GM18907 (cell line): ENCODE data around the gene RNPEPL1.

Experiments
- ATAC-seq: cut with Tn5 transposase; IDR thresholded peaks from one replicate; pipeline ENCODE4 v1.9.1; 2021; ENCODE audit warnings: mild to moderate bottlenecking, moderate library complexity; ENCODE audit not compliant: unreplicated experiment

RNPEPL1 gene

DNA sequence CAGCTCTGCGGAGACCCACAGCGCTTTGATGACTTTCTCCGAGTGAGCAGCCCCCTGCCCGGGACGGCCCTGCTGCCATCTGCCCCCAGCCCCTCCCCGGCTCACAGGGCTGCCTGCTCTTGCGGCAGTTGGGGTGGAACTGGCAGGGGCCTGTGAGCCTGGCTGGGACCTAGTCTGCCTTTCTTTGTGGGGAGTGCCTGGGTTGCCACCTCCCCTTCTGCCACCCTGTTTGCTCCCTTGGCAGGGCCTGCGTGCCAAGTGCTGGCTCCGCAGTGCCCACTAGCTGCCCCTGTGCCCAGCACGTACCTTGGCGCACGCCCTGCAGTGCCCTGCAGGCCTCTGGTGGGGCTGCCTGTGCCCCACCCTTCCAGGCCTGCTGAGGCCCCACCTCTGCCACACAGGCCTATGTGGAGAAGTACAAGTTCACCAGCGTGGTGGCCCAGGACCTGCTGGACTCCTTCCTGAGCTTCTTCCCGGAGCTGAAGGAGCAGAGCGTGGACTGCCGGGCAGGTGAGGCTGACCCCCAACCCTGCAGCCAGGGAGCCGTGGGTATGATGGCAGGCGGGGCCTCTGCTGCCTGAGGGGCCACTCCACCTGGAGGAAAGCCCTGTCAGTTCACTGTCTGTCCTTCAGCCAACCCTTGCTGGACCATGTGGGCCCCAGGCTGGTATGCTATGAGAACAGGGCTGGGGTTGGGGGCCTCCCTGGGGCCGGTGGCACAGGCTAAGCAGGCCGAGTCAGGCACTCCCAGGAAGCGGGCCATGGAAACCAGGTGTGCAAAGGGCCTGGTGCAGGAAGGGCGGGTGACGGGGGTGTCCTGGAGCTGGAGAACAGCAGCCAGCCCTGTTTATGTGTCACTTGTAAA is 7.0 kb downstream of the RNPEPL1 start:
- ATAC-seq = no peak

DNA sequence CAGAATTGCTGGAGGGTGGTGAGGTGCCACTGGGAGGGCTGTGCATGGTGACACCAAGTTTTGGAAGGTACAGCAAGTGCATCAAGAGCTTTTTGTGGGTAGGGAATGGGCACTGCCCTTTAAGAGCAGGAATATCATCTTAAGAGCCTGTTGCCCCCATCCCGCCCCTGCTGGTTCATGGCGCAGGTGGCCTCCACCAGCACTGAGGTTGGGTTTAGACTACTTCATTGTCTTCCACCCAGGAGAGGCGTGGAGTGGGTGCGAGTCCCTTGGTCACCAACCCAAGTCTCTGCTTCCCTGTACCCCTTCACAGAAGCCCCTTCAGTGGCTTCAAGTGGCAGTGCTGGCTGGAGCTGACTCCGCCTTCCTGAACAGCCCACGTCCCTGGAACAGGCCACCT is 7.8 kb downstream of the RNPEPL1 start:
- no peak for ATAC-seq

DNA sequence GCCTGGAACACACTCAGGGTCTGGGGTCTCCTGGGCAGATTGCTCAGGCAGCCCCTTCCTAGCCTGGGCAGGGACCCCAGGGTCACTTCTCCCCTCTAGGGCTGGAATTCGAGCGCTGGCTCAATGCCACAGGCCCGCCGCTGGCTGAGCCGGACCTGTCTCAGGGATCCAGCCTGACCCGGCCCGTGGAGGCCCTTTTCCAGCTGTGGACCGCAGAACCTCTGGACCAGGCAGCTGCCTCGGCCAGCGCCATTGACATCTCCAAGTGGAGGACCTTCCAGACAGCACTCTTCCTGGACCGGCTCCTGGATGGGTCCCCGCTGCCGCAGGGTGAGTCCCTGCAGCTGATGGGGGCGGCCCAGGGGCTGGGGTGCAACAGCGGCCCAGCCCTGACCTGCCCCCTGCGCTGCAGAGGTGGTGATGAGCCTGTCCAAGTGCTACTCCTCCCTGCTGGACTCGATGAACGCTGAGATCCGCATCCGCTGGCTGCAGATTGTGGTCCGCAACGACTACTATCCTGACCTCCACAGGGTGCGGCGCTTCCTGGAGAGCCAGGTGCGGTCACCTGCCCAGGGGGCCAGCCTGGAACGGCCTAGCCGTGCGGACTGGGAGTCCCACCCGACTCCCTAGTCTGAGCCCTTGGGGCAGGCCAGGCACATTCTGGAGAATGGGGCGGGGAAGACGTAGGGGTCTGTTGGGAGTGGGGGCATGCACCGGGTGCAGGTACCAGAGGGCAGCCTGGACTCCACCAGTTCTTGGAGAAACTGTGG is 8.3 kb downstream of the RNPEPL1 start:
- no peak for ATAC-seq

DNA sequence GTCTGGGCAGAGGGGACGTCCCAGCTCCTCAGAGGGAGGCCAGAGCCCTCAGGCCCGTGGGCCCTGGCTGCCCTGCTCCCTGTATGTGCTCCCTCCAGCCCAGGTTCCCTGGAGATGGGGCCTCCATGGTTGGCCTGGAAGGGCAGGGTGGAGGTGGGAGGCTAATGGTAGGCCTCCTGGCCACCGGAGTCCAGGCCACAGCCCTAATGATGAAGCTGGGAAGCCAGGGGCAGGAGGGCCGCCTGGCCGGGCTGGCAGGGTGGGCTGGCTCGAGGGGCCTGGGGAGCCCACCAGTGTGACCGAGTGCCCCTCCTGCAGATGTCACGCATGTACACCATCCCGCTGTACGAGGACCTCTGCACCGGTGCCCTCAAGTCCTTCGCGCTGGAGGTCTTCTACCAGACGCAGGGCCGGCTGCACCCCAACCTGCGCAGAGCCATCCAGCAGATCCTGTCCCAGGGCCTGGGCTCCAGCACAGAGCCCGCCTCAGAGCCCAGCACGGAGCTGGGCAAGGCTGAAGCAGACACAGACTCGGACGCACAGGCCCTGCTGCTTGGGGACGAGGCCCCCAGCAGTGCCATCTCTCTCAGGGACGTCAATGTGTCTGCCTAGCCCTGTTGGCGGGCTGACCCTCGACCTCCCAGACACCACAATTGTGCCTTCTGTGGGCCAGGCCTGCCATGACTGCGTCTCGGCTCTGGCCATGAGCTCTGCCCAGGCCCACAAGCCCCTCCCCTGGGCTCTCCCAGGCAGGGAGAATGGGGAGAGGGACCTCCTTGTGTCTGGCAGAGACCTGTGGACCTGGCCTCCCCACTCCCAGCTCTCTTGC is 9.2 kb downstream of the RNPEPL1 start:
- no peak for ATAC-seq

DNA sequence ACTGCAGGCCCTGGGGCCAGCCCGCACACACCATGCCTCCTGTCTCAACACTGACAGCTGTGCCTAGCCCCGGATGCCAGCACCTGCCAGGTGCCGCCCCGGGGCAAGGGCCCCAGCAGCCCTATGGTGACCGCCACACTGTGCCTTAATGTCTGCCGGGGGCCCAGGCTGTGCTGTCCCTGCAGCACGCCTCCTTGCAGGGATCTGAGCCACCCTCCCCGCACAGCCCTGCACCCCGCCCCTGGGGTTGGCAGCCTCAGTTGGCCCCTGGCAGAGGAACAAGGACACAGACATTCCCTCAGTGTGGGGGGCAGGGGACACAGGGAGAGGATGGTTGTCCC is 9.8 kb downstream of the RNPEPL1 start:
- ATAC-seq = no peak

DNA sequence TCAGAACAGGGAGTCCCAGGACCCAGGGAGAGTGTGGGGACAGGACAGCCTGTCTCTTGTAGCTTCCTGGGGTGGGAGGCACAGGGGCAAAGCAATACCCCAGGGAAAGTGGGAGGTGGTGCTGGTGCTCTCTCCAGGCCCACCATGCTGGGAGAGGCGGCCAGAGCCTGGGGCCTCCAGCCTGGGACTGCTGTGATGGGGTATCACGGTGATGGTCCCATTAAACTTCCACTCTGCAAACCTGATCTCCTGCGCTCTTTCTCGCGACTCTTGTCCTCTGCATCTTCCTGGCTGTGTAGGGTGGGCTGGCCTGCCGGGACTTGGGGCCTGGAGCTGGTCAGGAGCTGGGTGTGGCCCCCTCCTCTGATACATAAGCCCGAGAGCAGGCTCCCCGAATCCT is 10.2 kb downstream of the RNPEPL1 start:
- no peak for ATAC-seq

DNA sequence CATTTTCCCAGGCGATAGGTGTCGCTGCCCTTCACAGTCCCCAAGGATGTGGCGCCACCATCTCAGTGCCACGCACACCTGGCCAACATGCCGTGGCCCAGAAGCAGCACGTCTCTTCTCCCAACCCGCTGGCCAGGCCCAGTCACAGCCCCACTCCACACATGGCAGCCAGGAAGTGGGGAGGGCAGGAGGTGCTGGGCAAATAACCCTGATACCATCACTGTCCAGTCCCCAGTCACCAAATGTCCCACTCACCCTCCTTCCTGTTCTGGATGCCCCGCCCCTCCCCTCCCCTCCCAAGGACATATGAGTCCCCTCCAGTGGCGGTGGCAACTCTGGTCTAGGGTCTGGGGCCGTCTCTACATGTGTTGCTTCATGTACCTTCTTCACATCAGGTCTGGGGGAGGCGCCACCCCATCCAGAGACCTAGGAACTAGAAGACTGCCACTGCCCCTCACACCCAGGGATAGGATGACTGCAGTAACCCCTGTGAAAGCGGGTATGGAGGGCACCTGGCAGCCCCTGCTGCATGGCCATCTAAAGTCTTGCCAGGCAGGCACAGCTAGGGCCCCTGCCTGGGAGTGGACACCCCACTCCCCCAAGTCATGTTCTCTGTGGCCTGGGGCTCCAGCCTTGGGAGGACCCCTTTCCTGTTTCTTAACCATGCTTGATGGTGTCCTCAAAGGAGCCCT is 10.9 kb downstream of the RNPEPL1 start:
- no peak for ATAC-seq

DNA sequence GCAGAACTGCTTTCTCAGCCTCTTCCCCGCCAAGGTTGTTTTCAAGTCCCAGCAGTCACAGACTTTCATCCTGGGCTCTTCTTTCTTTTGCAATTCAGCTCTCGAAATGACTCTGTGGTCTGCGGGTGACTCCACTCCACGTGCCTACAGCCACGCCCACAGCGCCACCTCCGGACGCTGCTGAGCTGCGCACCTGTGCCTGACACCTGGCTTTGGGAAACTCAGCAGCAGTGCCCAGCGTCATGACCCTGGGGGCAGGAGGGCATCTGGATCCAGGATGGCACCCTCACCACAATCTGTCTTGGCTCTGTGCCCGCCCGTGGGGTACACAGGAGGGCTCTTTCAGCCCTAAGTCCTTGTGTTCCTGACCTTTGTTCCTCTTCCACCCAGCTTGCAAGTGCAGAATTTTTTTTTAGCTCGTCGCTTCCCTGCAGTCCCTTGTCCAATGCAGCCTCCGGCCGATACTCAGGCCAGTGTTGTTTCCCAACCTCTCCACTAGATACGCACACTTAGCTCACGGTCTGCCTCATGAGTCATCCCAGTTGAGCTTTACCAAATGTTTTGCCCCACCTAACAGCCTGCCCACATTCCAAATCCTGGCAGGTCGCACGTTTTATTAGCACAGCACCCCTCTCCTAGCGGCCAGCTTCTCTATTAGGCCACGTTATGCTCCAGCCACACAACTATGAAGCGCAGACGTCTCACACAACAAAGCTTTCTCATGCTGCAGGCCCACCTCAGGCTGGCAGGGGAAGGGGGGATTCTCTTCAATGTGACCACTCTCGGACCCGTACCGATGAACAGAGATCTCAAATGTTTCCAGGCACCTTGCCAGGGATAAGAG is 11.7 kb downstream of the RNPEPL1 start:
- no peak for ATAC-seq

DNA sequence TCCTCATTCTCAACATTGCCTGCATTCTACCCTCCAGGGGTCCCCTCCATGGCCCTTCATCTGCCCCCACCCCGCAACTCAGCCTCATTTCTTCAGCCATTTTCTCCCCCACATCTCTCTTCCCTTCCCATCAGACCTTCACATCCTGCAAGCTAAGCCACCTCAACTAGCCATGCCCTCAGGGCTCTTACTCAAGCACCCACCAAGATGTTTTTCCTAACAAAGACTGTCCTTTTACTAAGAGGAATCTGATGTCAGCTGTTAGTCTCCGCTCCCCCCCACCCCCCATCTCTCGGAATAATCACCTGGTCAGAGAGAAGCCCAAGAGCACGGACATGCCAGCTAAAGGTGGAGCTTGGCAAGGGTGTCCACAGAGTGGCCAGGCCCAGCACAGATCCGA is 13.5 kb downstream of the RNPEPL1 start:
- no peak for ATAC-seq

DNA sequence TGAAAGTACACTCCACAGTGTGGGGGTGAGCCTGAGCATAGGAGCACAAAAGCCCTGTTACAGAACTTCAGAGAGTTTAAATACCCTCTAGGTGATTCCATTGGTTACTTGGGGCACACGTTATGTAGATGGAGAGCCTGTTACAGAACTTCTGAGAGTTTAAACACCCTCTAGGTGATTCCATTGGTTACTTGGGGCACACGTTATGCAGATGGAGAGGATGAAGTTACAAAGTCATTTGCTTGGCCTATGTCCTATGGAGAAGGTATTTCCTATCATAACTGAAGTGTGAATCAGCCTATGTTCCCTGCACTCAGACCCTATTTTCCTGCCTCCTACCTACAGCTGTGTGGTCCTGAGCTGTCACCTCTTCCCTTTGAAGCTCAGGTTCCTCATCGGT is 14.5 kb downstream of the RNPEPL1 start:
- no peak for ATAC-seq

DNA sequence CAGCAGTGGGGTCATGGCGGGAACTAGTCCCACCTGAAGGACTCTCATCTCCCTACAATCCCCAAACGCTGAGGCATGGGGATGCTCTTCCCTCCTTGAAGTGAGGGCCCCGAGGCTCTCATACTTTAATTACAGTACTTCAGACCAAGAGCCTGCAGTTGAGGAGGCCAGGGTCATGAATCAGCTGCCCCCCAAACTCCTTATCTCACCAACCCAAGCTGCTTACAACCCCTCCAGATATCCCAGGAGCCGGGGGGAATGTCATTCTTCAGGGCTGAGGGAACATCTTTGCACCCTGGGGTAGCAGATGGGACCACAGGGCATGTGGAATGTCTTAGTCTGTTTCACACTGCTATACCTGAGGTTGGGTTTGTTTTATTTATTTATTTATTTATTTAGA is 15.5 kb downstream of the RNPEPL1 start:
- no peak for ATAC-seq

DNA sequence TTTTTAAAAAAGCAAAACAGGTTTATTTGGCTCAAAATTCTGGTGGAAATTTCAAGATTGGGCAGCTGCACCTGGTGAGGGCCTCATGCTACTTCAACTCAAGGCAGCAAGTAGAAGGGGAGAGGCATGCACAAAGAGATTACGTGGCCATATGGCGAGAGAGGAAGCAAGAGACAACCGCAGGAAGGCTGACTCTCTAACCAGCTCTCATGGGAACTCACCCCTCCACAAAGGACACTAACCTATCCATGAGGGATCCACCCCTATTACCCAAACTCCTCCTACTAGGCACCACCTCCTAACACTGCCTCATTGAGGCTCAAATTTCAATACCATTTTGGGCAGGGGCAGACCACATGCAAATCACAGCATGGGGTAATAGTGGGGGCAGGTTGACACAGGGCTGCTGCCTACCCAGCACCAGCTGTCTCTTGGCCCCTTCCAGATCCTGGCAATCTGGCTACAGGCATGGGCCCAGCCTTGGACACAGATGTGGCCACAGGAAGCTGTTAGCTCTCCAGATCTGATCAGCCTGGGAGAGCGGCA is 16.3 kb downstream of the RNPEPL1 start:
- peak; percentile 55 for ATAC-seq

DNA sequence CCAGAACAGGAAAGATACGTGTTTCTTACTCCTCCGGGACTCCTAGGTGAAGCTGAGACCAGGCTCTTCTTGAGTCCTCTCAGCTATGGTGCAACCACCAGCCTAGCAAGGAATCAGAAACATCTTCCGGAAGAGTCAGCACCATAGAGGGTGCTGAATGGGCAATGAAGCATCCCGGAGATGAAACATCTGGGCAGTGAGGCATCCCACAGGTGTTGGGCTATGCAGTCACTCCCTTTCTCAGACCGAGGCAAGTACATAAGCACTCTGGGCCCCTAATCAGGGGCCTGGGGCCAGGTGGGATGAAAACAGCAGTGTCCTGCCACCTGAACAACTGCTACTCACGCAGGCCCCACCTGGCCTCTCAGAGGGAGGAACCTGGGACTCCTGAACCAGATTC is 16.8 kb downstream of the RNPEPL1 start:
- peak; percentile 38 for ATAC-seq

DNA sequence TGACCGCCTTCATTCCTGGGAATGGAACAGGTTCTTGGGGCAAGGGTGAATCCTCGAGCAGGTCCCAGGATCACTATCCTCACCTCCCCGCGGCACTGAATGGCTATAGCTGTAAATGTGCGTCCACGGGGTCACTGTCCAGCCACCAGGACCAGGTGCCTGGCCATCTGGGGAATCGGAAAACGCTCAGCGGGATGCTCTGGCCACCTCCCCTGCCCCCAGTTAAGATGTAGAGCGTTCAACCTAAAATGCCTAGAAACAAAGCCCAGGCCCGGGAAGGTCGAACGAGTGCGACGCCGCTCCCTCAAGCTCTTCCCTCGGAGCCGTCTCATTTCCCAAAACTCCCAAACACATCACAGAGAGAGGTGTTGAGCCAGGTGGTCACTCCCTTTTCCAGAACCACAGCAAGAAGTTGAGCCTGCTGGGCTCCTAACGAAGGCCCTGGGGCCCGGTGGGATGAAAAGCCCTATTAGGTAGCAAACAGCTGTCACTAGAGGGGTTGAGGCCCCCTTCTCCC is 17.5 kb downstream of the RNPEPL1 start:
- no peak for ATAC-seq

DNA sequence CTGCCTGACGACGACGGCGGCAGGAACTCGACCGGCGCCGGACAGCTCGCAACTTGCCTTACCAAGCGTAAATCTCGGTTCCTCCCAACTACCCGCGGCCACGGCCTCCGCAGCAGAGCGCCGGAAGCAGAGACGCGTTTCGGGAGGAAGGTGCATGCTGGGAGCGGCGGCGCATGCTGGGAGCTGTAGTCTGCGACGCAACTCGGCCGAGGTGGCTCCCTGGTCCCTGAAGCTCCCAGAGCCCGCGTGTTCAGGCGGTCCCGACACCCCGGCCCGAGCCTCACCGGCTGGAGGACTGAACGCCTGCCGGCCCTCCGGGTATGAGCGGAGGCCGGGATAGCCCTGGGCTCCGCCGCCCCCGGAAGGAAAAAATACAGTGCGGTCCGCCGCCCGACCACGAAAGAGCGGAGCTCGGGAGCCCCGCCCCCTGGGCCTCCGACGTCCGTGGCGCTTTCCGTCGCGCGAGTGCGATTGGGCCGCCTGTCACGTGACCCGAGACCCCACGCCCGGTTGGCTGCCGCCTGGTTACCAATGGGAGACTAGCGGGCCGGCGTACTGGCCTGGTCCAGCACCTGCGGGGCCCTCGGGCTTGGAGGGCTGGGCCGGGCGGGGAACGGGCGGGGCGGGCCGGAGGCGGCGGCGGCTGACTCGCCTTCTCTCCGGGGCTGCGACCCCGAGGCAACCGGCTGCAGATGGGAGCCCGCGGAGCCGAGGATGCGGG is 18.1 kb downstream of the RNPEPL1 start, which contains the start of gene CAPN10:
Gene CAPN10 (plus strand): TSS at position 537 of the 721 bp plus-strand sequence. CDS start 178 bp downstream, at position 715.
- ATAC-seq = peak; percentile 72

DNA sequence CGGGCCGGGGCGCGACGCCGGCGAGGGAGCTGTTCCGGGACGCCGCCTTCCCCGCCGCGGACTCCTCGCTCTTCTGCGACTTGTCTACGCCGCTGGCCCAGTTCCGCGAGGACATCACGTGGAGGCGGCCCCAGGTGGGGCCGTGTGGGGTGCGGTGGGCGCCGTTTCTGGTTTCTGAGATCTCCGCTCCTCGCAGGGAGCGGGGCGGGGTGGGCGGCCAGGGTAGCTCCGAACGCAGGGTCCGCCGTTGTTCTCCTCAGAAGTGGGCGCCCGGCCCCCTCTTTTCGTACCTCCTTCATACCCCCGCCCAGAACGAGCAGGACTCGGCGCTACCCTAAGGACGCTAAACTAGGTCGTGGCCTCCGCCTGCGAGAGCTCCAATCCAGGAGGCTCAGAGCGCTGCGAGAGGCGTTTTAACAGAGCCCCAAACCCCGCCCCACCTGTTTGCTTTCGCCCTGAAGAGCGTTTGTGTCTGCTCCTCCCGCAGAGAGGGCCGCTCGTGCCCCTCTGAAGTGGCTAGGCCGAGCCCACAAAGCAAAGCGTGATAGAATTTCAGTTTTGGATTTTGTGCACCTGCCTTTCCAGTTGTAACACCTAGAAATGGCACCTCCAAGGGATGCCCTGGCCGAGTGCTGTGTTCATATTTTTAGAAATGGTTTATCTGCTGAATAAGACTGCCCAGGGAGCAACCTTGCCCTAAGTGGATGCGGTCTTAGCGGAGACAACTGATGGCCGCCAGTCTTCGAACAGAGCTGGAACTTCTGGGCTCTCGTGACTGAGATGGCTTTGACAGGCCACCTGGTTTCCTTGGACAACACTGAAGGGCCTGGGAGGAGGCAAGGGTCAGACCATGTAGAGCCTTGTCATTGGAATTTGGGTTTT is 18.9 kb downstream of the RNPEPL1 start:
- peak; percentile 1 for ATAC-seq

DNA sequence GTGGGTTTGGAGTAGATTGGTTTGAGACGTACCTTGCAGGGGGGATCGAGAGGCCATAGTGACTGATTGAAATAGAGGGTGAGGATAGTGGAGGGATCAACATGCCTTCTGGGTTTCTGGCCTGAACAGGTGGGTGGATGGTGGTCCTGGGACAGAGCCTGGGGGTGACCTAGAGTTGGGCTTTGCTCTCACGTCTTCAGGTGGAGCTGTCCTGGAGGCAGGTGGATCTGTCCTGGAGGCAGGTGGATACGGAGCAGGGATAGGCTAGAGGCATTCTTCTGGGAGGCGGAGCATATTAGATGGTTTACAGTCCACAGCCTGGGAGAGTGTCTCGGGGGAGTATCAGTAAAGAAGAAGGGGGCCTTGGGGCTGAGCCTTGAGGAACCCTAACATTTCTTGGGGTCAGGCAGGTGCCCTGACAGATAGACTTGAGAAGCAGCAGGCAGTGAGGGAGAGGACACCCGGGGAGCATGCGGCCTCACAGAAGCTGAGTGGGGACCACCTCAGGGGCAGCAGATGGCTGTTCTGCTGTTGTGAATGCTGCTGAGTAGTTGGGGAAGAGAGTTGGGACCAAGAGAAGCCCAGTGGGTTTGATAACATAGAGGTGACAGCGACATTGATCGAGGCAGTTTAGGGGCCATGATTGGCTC is 19.8 kb downstream of the RNPEPL1 start:
- ATAC-seq = no peak
